ENCODE results near the gene PDLIM1.

The PDLIM1 gene

DNA sequence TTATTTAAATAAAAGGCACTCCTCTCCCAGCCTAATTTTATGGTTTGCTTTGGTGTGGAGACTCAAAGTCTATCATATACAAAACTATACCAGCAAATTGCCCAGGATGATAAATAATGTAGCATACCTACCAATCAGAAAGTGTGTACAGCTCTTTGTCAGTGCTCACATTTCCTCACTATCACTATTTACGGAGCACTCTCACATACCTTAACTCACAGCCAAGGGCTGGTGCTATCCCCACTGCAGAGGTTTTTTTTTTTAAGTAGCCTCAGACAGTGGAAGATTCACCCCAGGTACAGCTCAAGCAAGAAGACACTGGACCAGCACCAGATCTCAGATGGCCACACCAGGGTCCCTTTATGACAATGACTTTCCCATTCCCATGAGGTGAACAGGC is 2.5 kb downstream of the PDLIM1 start:
- no peak for DNase-seq

DNA sequence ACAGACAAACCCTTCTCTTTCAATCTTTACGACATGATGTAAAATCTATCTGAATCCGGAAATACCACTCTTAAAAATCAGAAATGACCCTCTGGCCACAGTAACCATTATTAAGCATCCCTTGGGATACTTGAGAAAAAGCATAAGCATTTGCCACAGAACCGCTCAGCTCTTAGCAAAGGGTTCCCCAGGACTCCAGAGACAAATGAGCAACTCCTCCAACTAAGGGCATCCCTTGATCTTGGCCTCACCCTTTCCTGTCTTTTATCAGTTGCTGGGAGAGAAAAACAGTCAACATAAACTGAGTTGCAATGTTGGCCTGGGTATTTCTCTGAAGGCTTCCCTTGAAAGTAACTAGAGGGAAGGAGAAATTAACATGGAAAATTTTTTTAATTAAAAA is 3.5 kb downstream of the PDLIM1 start:
- no peak for DNase-seq

DNA sequence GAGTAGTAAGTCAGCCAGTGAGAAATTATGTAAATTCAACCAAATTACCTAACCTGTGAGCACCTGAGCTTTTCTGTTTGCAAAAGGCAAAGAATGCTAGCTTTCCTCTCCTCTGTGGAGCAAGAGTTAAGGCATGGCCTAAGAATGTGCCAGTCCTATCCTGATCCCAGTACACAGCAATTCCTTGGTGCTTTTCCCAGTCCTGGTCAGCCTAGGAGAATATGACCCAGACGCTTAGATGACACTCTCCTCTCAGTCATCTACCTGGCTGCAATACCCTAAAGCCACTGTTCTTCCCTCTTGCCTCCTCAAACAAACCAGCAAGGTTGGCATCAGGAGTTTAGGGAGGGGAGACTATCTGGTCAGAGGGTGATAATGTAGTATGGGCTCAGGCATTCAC is 4.1 kb downstream of the PDLIM1 start:
- DNase-seq, result no peak

DNA sequence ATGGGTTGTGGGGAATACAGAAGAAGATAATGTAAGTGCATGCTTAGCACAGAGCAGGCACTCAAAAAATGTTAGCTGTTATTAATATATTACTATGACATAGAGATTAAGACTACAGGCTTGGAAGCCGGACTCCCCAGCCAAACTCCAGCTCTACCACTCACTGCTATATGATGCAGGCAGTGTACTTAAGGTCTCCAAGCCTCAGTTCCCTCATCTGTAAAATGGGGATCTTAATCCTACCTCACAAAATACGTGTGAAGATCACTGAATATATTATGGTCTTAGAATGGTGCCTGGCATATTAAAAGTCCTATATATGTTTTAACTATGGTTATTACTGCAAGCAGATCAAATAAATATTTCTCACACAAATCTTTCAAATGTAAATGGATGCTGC is 5.2 kb downstream of the PDLIM1 start:
- DNase-seq, result no peak

DNA sequence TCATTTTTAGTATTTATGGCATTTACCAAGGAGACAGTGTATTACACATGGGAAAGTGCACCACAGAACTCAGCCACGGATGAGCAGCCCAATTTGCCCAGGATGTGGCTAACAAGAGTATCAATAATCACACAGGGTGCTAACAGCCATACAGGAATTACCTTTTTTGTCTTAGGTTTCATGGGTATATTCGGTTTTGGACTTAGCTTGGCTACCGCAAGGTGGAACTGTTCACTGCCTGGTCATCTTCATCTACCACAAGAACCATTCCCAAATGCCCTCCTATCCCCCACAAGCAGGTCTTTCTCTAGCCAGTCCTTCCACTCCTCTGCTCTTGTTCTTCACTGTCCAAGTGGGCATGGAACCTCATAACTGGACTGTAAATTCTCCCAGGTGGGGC is 6.0 kb downstream of the PDLIM1 start:
- no peak for DNase-seq

DNA sequence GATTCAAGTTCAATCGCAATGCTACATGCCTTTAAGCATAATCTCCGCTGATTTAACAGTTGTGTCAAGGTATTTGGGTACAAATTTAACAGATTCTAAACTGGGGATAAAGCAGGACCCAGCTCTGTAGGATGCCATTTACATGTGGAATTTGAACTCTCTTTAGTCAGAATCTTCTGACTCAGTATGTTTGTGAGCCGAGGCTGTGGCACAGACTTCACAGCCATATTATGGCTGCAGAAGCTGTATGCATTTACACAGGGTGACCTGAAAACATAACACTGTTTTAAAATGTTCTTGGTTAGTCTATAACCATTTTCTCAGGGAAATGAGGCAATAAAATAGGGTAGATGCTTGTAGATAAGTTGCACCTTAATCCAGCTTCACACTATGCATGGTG is 8.7 kb downstream of the PDLIM1 start:
- no peak for DNase-seq

DNA sequence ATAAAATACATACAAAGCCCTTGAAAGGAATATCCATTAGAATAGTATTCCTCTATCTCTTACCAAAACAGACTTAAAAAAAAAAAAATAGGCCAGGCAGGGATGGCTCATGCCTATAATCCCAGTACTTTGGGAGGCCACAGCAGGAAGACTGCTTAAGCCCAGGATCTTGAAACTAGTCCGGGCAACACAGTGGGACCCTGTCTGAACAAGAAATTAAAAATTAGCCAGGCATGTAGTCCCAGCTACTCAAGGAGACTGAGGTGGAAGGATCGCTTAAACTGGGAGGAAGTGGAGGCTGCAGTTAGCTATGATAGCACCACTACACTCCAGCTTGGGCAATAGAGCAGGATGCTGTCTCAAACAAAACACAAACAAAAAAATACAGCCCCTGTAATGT is 9.6 kb downstream of the PDLIM1 start:
- DNase-seq, result no peak

DNA sequence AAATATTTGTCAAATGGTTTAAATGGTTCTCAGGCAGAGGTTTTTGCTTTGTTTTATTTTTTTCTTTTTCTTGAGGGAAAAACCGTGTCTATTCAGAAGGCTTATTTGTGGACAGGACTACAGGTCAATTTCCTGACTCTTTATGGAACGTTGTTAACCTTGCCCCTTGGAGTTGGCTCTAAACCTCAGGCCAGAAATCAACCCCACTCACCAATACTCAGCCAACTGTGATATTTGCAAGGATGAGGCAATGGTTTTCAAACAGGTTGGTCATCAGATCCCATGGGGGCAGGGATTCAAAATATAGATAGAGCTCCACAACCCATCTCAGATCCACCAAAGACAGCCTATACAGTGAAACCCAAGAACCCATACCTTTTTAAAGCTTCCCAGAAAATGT is 10.2 kb downstream of the PDLIM1 start:
- DNase-seq, result no peak

DNA sequence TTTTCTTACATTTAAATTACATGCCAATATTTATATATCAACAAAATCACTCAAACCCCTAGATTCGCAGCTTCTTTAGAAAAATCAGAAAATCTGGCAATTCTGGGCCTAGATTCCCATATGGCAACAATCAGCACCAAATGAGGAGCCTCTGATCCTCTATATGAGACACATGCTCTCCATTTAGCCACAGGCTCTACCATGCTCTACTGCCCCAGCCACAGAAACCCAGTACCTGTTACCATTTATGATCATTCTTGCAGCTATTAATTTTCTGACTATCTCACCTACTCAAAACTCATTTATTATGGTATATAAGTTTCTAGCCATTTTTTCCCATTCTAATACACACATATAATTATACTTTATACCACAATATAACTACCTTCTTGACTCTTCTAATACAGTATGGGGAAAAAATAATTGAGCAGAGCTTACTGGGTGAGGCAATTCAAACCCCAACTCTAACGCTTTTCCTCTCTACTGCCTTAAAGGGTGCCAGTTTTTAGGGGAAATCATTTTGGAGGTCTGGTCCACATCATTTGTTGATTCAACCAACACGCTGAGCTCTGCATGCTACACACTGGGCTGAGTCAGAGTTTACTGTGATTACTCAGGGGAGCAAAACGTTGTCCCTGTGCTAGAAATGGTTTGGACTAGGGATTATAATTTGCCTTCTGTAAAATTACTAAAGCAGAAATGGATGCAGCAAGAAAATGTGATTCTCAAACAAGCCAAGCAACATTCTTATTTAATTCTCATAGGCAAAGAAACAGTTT is 11.6 kb downstream of the PDLIM1 start:
- DNase-seq, result no peak

DNA sequence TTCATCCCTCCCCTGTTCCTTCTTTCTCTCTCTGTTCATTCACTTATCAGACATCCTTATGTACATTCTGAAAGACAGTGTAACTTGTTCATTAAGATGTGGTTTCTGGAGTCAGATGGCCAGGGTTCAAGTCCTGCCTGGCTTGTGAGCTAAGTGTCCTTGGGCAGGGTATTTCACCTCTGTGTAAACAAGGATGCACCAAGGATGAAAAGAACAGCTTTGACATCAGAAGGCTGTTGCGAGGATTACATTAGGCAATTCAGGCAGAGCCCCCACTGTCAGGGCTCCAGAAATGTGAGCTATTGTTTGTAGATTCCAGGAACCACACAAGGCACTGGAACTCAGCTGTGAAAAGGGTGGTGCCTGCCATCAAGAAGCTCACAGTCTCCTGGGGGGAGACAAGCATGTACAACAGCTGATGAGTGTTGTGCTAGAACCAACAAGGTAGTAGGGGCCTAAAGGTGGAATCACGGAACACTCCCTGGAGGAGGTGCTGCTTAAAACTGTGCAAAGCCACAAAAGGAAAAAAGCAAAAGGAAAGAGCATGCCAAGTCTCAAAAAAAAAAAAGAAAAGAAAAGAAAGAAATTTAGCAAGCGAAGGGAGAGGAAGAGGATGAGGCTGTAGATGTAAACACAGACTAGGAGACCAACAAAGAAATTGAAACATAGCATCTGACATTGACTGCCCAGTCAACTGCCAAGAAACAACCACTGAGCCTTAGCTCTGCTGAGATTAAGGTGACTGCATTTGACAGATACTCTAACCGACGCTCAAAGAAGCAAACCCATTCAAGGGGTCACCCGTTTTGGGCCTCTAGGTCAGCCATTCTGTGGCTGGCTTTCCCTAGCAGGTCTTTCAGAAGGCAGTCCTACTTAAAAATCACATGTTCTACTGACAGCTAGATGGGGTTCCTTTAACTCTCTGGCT is 12.5 kb downstream of the PDLIM1 start:
- no peak for DNase-seq

DNA sequence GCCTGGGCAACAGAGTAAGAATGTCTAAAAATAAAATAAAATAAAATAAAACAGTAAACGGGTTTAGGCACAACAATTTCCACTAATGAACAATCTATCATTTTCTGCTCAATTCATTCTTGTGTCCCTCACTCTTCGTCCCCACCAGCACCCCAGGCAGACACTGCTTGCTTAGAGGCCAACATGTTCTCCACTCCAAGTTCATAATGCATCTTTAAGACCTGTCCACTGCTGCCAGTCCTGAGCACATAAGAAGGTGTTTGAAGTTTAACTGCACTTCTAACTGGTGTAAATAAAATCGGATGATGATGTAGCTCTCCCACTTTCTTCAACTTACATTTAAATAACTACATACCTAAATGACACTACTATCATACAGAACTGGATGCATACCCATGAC is 13.2 kb downstream of the PDLIM1 start:
- no peak for DNase-seq

DNA sequence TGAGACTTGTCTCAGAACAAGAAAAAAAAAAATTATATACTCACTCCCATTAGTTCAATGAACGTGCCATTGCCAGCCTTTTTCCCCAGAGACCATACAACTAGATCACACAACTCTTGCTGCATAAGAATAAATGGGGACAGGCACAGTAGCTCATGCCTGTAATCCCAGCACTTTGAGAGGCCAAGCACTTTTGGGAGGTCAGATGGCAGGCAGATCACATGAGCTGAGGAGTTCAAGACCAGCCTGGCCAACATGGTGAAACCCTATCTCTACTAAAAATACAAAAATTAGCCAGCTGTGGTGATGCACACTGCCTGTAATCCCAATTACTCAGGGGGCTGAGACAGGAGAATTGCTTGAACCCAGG is 13.6 kb downstream of the PDLIM1 start:
- no peak for DNase-seq

DNA sequence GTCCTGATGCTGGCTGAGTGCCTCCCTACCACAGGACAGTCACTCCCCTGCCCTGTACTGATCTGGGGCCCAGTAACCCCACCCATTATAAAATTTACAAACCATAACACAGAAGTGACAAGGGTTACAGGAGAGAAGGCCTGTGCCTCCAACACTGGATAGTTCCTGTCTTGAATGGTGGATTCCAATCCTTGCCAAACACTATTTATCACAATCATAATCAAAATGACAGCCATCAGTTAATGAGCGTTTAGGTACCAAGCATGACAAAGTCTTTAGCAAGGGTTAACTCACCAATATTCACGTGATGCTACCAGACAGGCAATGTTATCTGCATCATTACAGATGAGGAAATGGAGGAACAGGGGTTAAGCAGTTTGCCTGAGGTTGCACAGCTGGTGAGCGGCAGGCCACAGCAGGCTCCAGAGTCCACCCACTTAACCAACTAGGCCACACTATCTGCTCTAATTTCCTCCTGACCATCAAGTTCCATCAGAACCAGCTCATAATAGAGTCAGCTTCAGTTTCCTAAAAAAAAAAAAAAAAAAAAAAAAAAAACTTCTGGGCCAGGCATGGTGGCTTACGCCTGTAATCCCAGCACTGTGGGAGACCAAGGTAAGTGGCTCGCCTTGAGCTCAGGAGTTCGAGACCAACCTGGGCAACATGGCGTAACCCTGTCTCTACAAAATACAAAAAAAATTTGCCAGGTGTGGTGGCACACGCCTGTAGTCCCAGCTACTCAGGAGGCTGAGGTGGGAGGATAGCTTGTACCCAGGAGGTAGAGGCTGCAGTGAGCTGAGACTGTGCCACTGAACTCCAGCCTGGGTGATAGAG is 14.2 kb downstream of the PDLIM1 start:
- no peak for DNase-seq

DNA sequence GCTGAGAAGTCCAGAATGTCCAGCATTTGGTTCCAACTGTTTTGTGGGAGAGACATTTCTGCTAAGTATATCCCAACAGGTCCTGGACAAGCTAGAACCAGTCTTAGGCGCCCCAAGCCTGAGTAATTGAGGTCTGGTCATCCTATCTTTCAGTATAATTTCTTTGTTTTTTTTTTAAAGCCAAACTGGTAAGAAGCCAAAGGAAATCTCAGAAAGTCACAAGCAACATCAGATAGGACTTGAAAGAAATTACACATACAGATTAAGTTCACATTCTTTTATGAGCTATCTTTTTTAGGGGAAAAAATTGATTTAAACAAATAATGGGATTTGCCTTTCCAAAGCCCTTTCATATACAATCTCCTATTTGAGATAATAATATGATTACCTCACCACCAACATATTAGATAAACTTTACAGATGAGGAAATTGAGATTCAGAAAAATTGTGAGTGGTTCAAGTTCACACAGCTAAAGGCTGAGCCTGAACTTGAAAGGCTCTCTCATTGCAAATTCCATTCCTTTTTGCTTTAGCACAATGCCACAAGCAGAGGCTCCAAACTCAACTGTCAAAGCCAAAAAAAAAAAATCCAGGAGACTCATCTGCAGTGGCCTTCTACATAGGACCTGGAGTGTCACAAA is 15.0 kb downstream of the PDLIM1 start:
- DNase-seq, result no peak

DNA sequence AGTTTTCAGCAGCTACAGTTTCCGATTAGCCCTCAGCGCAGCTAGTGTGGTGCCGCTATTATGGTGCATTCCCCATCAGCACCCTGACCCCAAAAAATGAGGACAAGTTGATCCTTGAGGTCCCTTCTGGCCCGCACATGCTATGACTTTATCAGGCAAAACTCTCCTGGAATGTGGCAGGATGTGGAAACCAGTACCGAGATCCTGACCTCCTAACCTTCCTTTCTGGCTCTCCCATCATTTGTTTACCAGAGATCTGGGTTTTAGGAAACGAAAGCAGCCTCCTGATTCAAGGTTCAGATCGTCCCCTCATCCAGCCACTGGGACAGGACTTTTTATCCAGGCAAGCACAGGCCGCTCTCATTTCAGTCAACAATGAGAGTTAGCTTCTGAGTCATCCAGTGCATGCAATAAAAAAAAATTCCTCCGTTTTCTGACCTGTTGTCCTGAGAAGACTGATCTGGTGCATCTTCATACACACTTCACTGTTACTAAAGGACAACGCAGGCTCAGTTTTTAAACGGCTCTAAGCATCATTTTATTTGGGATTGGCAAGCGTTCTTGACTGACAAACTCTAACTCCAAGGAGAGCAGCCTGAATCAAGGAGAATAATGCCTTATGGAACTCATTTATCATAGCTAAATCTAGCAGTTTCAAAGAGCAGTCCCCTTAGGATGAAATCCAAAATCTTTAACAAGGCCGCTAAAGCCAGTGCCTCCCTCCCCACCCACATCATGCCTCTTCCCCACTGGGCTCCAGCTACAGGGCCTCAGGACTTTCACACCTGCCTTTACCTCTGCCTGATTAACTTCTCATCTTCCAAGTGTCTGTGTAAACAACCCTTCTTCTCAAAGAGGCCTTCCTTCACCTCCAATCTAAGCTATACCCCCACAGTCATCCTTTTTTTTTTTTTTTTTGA is 17.1 kb downstream of the PDLIM1 start:
- no peak for DNase-seq

DNA sequence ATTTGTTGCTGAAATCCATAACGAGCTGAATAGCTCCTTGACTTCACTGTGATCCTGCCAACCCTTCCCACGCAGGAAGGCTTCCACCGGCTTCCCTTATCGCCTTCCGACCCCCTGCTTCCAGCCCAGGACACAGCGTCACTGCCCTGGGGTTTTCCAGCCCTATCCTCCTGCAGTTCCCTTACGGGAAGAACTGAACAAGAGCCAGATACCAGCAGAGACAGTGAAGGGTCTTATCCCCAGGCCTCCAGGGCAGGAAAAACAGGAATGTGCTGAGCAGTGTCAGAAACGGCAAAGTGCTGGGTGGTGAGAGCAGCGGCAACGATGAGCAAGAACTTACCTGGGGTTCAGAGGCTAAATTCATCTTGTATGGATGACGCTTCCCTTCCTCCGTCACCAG is 22.4 kb downstream of the PDLIM1 start:
- DNase-seq, result no peak

DNA sequence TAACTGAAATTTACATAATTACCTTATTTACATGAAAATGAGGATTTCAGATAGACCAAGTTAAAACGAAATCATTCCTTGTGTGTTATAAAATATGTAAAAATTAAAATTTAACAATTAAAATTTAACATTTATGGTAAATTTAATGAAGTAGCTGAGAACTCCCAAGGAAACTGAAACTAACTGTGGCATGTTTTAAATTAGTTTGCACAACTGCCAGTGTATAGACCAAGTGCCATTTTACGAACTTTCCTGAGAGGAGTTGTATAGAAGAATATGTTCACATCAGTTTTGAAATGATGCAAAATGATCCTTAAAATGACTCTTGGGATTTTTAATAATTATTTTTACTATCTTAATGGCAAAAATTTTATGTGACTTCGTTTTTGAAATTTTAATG is 23.6 kb downstream of the PDLIM1 start:
- no peak for DNase-seq

DNA sequence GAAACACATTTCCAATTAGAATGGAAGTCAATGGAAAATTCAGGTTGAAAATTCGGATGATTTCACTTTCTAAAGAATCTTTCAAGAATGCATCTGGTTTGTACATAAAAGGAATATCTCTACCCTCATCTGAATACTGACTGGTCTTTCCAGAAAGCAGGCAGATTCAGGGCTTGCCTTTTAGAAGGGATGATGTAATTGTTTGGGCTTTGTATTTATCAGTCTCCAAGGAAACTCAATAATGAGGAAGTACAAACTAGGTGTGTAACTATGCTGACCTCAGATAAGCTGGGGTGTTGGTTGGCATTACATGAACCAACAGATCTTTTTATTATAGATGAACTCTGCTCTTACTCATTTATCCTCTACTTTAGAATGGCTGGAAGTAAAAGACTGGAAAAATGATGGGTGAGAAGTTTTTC is 24.1 kb downstream of the PDLIM1 start:
- DNase-seq, result no peak

DNA sequence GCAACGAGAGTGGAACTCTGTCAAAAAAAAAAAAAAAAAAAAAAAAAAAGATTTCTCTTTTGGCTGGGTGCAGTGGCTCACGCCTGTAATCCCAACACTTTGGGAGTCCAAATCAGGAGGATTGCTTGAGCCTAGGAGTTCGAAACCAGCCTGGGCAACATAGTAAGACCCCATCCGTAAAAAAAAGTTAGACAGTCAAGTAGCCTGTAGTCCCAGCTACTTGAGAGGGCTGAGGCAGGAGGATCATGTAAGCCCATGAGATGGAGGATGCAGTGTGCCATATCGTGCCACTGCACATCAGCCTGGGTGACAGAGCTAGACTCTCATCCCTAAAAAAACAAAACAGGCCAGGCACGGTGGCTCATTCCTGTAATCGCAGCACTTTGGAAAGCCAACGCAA is 25.2 kb downstream of the PDLIM1 start:
- DNase-seq, result no peak

DNA sequence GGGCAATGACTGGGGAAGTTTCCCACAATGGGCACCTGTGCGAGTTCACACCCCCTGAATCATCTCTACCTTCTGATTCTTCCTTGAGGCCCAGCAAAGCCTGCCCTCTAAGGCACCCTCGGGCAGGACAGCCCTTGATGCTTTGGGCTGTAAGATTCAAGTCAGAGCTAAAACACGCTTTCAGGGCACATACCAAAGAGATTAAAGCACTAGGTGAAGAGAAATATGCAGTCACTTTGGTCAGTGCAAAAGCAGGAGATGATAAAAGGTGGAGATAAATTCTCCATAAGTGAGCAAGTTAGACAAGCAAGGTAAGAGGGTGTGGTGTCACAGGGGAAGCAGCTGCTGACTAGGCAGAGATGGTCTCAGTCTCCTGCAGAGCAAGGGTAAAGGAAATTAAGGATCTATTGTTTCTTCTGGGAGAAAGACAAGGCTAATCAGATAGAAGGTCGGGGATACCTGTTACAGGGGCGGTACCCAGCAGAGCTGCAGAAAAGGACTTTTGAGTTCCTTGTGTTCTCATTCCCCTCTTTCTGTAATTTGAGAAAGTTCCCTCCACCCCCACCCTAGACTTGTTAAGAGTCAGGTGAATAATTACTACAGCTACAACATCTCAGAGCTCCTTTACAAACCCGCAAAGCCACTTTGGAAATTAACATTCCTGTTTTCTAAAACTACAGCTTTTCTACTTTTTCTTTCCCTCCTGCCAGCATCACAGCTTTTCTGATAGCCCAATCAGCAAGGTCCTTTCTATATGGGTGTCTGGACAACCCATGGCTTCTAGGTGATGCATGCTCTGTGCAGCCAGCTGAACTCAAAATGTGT is 26.4 kb downstream of the PDLIM1 start:
- DNase-seq, result no peak

DNA sequence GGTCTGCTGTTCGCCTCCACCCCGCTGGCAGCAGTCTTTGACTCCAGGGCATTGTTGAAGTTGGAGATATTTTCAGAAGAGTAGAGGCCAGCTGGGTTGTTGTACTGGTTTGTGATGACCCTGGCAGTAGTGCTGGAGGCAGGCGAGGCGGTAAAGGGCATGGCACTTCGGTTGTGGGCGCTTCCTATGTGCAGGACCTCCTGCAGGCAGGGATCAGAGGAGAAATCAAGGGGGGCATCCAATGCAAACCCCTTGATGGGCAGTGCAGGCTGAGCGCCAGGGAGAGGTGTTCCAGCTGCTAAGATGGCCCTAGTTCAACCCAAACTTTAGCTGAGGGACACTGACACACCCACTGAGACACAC is 27.0 kb downstream of the PDLIM1 start:
- DNase-seq, result no peak
